Fibroblast of villous mesenchyme (primary cell): ENCODE measurements around the gene LRP5. TPM values are rescaled to one million over a fixed set of nuclear protein-coding genes. Genes with fewer than 3 reads are reported as not detected.
A peak's percentile ranks its signal among the peaks of the same experiment; 100 is the strongest.

Source experiments
- DNase-seq: peaks from one replicate; pipeline ENCODE4 v3.0.0-alpha.2; 2010; ENCODE audit warnings: low read depth
- H3K4me3 ChIP-seq: 2 replicates; pipeline ENCODE4 v1.5.1; 2011; ENCODE audit warnings: low read depth, mild to moderate bottlenecking, low read length
- CTCF ChIP-seq: IDR thresholded peaks from 2 replicates; pipeline ENCODE4 v1.5.1; 2012; ENCODE audit warnings: low read depth, mild to moderate bottlenecking, low read length; ENCODE audit not compliant: insufficient read depth
- total RNA-seq: library from RNA; depleted of rRNA; stranded (reverse); fragments of >200 nt; gene quantifications from 2 replicates; pipeline ENCODE4 v1.2.3, GENCODE V29; 2012

Gene LRP5
- total RNA-seq, 1 donor = 31.5 TPM

GRCh38 chr11:68374531-68374930, 62.1 kb downstream of the LRP5 start:
- no peak overlapping the region for H3K4me3 ChIP-seq
- TF ChIP-seq CTCF = no peak
- DNase-seq = peak; percentile 56

GRCh38 chr11:68375337-68375736, 62.9 kb downstream of the LRP5 start:
- TF ChIP-seq CTCF = no peak
- H3K4me3 ChIP-seq = no peak overlapping the region
- no peak for DNase-seq

- no peak for DNase-seq
- no peak for TF ChIP-seq CTCF
- no peak overlapping the region for H3K4me3 ChIP-seq
Measured at GRCh38 chr11:68375766-68376165, 63.4 kb downstream of the LRP5 start.

GRCh38 chr11:68377389-68377795, 65.0 kb downstream of the LRP5 start:
- no peak for DNase-seq
- H3K4me3 ChIP-seq = no peak overlapping the region
- no peak for TF ChIP-seq CTCF

GRCh38 chr11:68379206-68379605, 66.8 kb downstream of the LRP5 start:
- peak; percentile 23 for DNase-seq
- no peak overlapping the region for H3K4me3 ChIP-seq
- TF ChIP-seq CTCF = no peak

- TF ChIP-seq CTCF = no peak
- DNase-seq = peak; percentile 38
- H3K4me3 ChIP-seq = no peak overlapping the region
Measured at GRCh38 chr11:68380786-68381622, 68.6 kb downstream of the LRP5 start.

- DNase-seq = no peak
- TF ChIP-seq CTCF = no peak
- no peak overlapping the region for H3K4me3 ChIP-seq
Measured at GRCh38 chr11:68381716-68382115, 69.3 kb downstream of the LRP5 start.
